HG03342 (cell line): ENCODE data around the gene ARHGEF1.
A peak's percentile ranks its signal among the peaks of the same experiment; 100 is the strongest.

Experiments
- ATAC-seq: cut with Tn5 transposase; IDR thresholded peaks from one replicate; pipeline ENCODE4 v1.9.1; 2021; ENCODE audit warnings: mild to moderate bottlenecking, moderate library complexity; ENCODE audit not compliant: unreplicated experiment

Gene ARHGEF1

GRCh38 chr19:41880329-41880708 is 2.7 kb upstream of the ARHGEF1 start:
- no peak for ATAC-seq

GRCh38 chr19:41883463-41883820 is 458 bp downstream of the ARHGEF1 start:
- no peak for ATAC-seq

DNA sequence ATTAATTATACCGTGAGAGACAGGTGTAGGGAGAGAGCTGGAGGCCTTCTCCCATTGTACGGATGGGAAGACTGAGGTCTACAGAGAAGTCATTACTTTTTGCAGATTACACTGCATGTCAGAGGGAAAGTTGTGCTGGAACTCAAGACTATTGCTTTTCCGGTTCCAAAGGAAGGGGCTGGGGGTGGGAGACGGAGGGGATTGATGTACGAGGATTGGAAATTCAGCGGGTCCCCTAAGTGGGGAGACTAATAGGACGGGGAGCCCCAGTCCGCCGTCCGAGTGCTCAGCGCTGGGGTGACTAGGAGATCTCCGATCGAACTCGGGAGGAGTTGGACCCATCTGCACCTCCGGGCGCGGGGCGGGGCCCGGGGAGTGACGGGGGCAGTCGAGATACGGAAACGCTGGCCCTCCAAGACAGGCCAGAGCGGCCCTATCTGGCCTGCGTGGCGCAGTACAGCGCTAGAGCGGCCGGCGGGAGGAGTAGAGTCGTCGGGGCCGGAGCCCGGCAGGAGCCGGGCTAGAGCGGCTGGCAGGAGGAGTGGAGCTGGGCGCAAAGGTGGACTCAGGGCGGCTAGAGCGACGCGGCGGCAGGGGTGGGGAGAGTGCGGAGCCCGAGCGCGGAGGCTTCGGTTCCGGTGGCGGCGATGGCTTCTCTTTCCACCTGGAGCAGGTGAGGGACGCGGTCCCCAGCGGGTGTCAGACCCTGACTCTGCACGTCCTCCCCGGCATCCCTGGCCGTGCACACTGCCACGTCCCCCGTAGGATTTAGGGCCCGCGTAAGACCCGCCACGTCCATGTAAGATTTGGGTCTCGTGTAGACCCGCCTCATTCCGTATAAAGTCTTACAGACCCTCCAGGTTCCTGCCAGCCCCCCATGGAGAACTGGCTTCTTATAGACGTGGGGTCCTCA is 1.1 kb downstream of the ARHGEF1 start:
- ATAC-seq = peak; percentile 69

- ATAC-seq = no peak
Measured at GRCh38 chr19:41886761-41887710, 4.1 kb downstream of the ARHGEF1 start.

DNA sequence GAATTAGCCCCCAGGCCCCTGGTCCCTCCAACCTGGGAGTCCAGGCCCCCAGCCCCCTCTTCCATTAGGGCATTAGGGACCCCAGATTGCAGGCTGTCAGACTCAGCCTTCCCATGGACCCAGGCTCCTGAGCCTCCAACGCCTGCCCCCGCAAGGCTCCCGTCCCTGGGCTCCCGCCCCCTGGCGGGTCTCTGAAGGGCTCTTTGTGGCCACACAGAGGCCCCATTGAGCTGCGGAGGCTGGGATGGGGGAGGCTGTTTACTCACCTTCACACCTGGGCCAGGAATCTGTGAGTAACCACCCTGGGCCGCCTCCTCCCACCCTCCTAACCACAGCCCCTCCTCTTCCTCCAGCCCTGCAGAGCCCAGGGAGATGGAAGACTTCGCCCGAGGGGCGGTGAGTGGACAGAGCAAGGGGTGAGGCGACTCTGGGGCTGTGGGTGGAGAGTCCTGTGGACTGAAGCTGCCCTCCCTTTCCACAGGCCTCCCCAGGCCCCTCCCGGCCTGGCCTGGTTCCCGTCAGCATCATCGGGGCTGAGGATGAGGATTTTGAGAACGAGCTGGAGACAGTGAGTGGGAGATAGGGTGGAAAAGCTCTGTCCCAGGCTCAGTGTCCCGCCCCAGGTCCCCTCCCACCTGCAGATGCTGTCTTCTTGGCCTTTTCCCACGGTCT is 4.9 kb downstream of the ARHGEF1 start:
- ATAC-seq = no peak

- ATAC-seq = no peak
Measured at GRCh38 chr19:41888926-41889325, 5.9 kb downstream of the ARHGEF1 start.

- no peak for ATAC-seq
Measured at GRCh38 chr19:41889896-41890295, 6.9 kb downstream of the ARHGEF1 start.

DNA sequence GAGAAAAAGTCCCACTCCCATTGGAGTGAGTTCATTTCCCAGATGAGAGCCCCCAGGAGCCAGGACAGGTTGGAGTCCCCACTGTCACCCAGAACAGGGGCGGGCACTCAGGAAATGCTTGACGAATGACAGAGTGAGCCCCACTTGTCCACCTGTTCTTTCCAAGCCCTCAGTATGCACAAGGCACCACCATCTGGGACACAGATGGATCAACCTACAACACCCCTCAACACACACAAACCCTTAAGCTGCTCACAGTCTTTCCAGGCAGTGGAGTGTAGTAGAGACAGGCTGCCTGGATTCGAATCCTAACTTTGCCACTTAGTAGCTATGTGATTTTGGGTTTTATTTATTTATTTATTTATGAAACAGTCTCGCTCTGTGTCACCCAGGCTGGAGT is 8.0 kb downstream of the ARHGEF1 start:
- ATAC-seq = no peak

GRCh38 chr19:41892173-41892902 is 9.4 kb downstream of the ARHGEF1 start:
- no peak for ATAC-seq

- ATAC-seq = no peak
Measured at GRCh38 chr19:41893899-41894298, 10.9 kb downstream of the ARHGEF1 start.

GRCh38 chr19:41894350-41894749 is 11.4 kb downstream of the ARHGEF1 start:
- ATAC-seq = no peak

GRCh38 chr19:41895745-41896580 is 13.0 kb downstream of the ARHGEF1 start:
- ATAC-seq = no peak

- ATAC-seq = no peak
Measured at GRCh38 chr19:41896581-41896942, 13.6 kb downstream of the ARHGEF1 start.

- ATAC-seq = no peak
Measured at GRCh38 chr19:41897181-41897580, 14.2 kb downstream of the ARHGEF1 start.

- no peak for ATAC-seq
Measured at GRCh38 chr19:41897820-41898219, 14.8 kb downstream of the ARHGEF1 start.

GRCh38 chr19:41898235-41898634 is 15.3 kb downstream of the ARHGEF1 start:
- ATAC-seq = no peak

- ATAC-seq = no peak
Measured at GRCh38 chr19:41901707-41902360, 18.9 kb downstream of the ARHGEF1 start.

DNA sequence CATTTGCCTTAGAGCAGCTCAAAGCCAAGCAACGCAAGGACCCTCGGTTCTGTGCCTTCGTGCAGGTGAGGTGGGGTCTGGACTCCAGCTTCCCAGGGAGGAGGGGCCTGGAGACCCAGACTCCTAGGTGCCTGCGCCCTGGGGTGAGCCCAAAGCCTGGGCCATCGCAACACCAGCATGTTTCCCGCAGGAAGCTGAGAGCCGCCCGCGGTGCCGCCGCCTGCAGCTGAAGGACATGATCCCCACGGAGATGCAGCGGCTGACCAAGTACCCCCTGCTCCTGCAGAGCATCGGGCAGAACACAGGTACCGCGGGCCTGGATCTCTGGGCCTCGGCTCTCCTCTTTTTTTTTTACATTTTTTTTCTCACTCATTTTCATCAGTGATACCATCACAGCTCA is 19.6 kb downstream of the ARHGEF1 start:
- ATAC-seq = no peak
